HG03097 (cell line): ENCODE measurements around the gene DERL3.

ENCODE experiments used
- ATAC-seq: cut with Tn5 transposase; IDR thresholded peaks from one replicate; pipeline ENCODE4 v1.9.1; 2021; ENCODE audit not compliant: unreplicated experiment, low FRiP score

DERL3 gene

DNA sequence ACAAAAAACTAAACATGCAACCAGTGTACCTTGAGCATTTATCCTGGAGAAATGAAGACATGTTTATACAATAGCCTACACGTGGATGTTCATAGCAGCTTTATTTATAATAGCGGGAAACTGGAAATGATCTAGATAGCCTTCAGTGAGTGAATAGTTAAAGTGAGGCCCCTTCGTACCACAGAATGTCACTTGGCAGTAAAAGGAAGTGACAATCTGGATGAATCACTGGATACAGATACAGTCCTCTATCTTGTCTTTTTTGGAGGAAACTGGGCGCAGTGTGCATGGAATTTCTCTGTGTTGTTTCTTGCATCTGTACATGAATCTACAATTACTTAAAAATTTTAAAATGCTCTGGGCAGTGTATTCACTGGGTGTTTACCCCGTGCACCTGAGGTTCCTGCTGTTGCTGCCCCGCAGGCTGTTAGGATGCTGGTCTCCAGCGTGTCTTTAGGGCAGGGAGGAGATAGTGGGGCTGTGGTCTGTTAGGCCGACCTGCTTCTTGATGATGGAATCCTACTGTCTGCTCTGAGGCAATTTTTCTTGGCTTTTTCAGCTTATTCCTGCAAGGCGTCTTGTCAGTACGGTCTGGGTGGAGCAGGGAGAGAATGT is 23.2 kb downstream of the DERL3 start:
- ATAC-seq: no peak

DNA sequence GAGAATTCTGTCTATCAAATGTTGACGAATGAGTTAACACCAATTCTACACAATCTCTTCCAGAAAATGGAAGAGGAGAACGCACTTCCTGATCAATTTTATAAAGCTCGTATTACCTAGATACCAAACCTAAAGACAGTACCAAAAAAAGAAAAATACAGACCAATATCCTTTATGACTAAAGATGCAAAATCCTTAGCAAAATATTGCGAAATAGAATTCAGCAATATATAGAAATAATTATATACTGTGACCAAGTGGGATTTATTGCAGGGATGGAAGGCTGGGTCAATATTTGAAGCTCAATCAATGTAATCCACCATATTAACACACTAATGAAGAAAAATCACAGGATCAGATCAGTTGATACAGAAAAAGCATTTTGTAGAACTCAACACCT is 26.4 kb downstream of the DERL3 start:
- ATAC-seq: no peak

DNA sequence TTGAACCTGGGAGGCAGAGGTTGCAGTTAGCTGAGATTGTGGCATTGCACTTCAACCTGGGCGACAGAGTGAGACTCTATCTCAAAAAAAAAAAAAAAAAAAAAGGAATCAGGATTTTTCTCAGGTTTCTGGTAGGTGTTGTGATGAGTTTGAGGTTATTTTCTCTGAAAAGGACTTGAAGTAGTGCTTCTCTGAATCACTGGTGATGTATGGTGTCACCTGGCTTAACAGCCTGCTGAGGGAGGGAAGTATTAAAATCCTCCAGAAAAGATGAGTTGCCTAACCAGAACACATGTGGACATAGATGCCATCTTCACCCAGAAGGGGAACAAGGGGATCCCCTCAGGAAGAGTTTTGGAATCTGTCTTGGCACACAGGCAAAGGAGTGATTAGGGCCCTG is 32.0 kb downstream of the DERL3 start:
- ATAC-seq: no peak

DNA sequence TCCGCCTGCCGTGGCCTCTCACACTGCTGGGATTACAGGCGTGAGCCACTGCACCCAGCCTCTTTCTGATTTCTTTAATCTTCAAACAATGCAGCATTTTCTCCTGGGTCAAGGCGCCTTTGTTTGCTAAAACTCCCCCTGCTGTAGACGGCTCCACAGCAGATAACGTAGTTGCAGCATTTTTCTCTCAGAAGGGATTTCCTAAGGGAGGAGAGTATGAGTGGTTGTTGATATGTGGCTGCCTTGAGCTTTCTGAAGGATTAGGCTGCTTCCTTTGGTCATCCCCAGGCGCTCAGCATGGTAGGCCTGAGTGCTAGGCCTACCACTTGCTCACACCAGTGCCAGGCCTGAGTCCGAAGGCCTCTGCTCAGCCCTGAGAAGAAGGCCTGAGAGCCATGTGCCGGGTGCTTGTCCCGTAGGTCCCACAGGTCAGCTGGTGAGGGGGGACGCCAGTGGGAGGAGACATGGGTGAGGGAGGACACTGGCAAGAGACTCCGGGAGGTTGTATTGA is 34.0 kb downstream of the DERL3 start:
- no peak for ATAC-seq

- ATAC-seq: no peak
Observed at GRCh38 chr22:23803001-23803819, 35.6 kb downstream of the DERL3 start.

DNA sequence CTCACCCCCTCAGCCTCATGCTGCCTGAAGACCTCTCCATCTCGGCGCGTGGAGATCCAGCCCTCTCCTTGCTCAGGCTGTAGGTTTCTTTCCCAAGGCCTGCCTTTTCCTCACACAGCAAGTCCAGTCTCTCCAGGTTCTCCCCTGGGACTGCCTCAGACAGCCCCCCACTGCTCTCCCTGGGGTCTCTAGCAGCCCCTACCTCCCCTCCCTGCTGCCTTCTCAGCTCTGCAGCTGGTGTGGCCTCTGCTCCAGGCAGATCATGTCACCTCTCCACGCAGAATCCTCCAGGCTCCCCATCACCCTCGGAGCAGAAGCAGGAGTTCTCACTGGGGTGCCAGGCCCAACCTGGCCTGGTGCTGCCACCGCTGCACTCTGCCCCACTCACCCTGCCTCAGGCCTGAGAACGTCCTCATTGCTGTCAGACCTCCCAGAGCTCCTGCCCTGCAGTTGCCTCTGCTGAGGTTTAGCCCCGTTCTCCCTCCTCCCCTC is 36.9 kb downstream of the DERL3 start:
- no peak for ATAC-seq

GRCh38 chr22:23801238-23801821 is 37.5 kb downstream of the DERL3 start:
- no peak for ATAC-seq

- ATAC-seq: peak; percentile 45
Observed at GRCh38 chr22:23800297-23801237, 38.2 kb downstream of the DERL3 start.

DNA sequence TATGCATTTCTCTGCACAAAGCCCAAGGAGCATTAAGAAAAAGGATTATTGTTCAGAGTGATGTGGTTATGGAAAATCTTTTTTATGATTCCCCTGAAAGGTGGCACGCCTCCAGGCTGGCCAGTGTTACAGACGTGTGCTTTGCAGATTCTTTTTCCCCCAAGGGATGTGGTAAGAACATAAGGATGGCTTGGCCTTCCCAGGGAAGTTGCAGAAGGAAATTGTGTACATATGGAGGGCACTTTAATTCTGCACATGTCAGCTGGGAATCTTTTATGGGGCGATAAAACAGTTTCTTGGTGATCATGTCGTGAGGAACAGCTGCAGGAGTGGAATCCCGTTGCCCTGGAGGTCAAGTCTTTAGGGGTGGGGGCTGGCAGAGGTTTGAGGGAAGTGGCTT is 42.3 kb downstream of the DERL3 start:
- no peak for ATAC-seq

DNA sequence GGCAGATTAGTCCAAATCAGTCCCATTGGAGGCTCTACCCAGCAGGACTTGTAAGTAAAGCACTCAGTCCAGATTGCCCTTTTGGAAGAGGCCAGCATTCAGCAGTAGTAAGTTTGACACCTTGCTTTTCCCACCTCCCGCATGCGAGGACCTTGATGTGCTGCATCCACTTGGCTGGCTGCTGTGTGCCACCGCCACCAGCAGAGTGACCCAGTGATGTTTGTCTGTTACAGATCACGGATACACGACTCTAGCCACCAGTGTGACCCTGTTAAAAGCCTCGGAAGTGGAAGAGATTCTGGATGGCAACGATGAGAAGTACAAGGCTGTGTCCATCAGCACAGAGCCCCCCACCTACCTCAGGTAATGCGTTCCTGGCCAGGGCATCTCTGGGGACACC is 45.5 kb downstream of the DERL3 start:
- no peak for ATAC-seq

DNA sequence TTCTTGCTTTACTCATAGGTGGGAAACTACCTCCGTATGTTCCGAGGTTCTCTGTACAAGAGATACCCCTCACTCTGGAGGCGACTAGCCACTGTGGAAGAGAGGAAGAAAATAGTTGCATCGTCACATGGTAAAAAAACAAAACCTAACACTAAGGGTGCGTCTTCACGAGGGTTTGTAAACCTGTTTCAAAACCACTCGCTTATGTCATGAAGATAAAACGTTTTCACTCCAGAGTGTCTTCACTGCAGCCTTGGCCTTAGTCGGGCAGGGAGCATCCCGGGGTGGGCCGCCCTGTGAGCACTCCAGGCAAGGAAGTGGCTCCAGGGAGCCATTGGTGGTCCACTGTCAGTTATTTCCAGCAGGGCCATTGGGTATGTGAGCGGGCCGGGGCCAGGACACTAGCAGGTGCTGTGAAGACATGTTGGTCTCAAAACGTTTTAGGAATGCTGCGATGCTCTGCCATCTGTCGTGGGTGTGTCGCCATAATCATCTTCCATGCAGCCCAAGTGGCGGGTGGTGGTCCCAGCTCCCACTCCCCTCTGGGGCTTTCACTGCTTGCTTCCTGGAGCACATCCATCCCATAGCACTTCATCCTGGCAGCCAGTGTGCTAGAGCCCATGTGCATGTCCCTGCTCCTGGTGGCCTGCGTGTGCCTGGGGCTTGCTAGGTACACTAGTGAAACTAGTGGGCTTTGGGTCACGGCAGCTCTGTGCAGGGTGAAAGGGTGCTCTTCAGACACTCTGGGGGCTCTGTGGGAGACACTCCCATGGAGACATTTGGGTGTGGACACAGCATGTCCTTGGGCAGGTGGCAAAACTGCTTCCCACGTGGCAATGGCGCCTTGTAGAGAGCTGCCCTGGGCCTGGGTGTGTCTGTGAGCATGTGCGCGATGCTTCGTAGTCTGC is 46.8 kb downstream of the DERL3 start:
- no peak for ATAC-seq

GRCh38 chr22:23790819-23791737 is 47.7 kb downstream of the DERL3 start:
- no peak for ATAC-seq

GRCh38 chr22:23789638-23790037 is 49.2 kb downstream of the DERL3 start:
- ATAC-seq: no peak

- no peak for ATAC-seq
Observed at GRCh38 chr22:23789121-23789520, 49.7 kb downstream of the DERL3 start.

- ATAC-seq: no peak
Observed at GRCh38 chr22:23787910-23788309, 50.9 kb downstream of the DERL3 start.

- ATAC-seq: peak; percentile 12
Observed at GRCh38 chr22:23787600-23787896, 51.3 kb downstream of the DERL3 start.

- ATAC-seq: peak; percentile 56
Observed at GRCh38 chr22:23786752-23787599, 51.8 kb downstream of the DERL3 start, which contains the start of gene SMARCB1. Gene SMARCB1, plus strand, starts transcription at chr22:23786966. Its CDS starts 204 bp downstream, at chr22:23787170.
